ENCODE measurements around the gene SRMS. TPM values are rescaled to one million over a fixed set of nuclear protein-coding genes. Genes with fewer than 3 reads are reported as not detected.

The SRMS gene
- total and polyA plus RNA-seq, 2 donors (not counting 1 experiment from before 2014, with no cell fraction given) = 0.17 to 0.54 TPM

DNA sequence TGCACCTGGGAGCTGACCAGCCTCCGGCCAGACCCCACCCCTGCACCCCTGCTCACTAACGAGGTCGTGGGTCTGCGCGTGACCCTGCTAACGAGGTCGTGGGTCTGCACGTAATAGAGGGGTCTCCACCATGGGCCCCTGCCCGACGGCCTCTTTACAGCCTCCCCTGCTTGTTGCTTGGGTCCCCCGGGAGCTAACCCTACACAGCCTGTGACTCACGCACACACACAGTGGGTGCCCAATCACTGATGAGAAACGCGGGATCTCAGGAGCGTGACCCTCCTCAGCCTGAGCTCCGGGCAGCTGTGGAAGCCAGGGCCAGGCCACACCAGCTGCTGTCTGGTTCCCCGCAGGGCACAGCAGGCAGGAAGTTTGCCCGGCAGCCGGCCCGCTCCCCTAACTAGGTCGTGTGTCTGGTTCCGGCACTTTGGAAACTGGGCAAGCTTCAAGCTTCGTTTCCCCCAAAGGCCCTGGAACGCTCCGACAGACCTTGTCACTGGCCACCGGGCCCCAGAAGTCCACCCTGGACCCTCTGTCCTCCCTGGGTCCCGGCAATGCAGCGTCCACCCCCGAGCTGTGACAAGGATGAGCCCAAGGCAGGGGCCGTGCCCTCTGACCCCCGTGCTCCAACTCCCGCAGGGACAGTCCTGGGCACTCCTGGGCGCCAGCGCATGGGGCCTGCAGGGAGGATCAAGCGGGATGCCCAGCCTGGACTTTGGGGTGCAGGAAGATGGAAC, 11.1 kb downstream of the SRMS start:
- Histone ChIP-seq H3K9me3 (ENCODE audit: control extremely low read depth in 1 of 3, control insufficient read depth in 2 of 3, insufficient read depth in 1 of 3, low read length in 2 of 3) (peaks cover 0 to 3% (median 0%) of the 10 kb centered on the region in 3 donors), H3K4me3 (ENCODE audit: control extremely low read depth in 1 of 5, extremely low read depth in 1 of 5, insufficient read depth in 1 of 5, low read depth in 2 of 5, low read length in 4 of 5) (no peak overlapping the region), H3K36me3 (replicated peaks in 1 of 2; ENCODE audit: control extremely low read depth in 1 of 2, control insufficient read depth in 1 of 2, extremely low read depth in 1 of 2, insufficient read depth in 2 of 2, low read length in 1 of 2) (no peaks in the 10 kb centered on the region), H4K20me1 (ENCODE audit: control insufficient read depth, insufficient read depth, low read length, poor library complexity, severe bottlenecking) (no peaks in the 10 kb centered on the region), H3K4me2 (replicated peaks; ENCODE audit: low read depth, low read length, poor library complexity, severe bottlenecking) (peak overlapping the region; percentile 92), H3K27ac (ENCODE audit: low read length in 2 of 2) (no peak overlapping the region), H3K9ac (ENCODE audit: low read length) (no peak overlapping the region), H3K27me3 (replicated peaks in 1 of 4; ENCODE audit: control extremely low read depth in 1 of 4, control insufficient read depth in 3 of 4, insufficient read depth in 4 of 4, low read length in 3 of 4) (no peaks in the 10 kb centered on the region), H3K79me2 (ENCODE audit: control insufficient read depth, insufficient read depth, low read length) (no peaks in the 10 kb centered on the region), H2AFZ (ENCODE audit: insufficient read depth, low read depth, low read length, poor library complexity, severe bottlenecking) (no peak overlapping the region), H3K4me1 (ENCODE audit: control insufficient read depth in 2 of 2, insufficient read depth in 2 of 2, low read length in 2 of 2) (peaks cover 21 to 33% of the 10 kb centered on the region in 2 donors)
- Mint-ChIP-seq H3K27me3 (no peaks in the 10 kb centered on the region), H3K9me3 (ENCODE audit: insufficient read depth) (no peaks in the 10 kb centered on the region), H3K4me3 (peak overlapping the region; percentile 29), H3K27ac (peak overlapping the region; percentile 92), H3K4me1 (peaks cover 27% of the 10 kb centered on the region)
- TF ChIP-seq, protein P1, sequence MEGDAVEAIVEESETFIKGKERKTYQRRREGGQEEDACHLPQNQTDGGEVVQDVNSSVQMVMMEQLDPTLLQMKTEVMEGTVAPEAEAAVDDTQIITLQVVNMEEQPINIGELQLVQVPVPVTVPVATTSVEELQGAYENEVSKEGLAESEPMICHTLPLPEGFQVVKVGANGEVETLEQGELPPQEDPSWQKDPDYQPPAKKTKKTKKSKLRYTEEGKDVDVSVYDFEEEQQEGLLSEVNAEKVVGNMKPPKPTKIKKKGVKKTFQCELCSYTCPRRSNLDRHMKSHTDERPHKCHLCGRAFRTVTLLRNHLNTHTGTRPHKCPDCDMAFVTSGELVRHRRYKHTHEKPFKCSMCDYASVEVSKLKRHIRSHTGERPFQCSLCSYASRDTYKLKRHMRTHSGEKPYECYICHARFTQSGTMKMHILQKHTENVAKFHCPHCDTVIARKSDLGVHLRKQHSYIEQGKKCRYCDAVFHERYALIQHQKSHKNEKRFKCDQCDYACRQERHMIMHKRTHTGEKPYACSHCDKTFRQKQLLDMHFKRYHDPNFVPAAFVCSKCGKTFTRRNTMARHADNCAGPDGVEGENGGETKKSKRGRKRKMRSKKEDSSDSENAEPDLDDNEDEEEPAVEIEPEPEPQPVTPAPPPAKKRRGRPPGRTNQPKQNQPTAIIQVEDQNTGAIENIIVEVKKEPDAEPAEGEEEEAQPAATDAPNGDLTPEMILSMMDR (IDR thresholded peaks at IDR 0.05) = no peak
- TF ChIP-seq EZH2 (IDR thresholded peaks at IDR 0.05; ENCODE audit: borderline replicate concordance, insufficient read depth, low read depth, low read length, poor library complexity, severe bottlenecking) = no peak
- POLR2A ChIA-PET = interaction anchor here (0.9 to 2.7 kb wide), 3 partner anchors 16 to 31 kb away, joined by 5 to 42 read pairs (median 10); partner anchors contain the start of genes FNDC11 and PPDPF
- DNase-seq (no peak), ATAC-seq (ENCODE audit: low read depth) (no peak)
- WGBS (ENCODE audit: insufficient coverage) = 83% methylated on average over 35 of the region's 35 CpGs
- CTCF ChIA-PET = interaction anchor here (1.2 to 4.7 kb wide), 10 partner anchors 14 to 437 kb away, joined by 3 to 30 read pairs (median 14); partner anchors contain the start of genes PPDPF and TPD52L2
- intact Hi-C loops (cut with micrococcal nuclease) = loop anchor here (5.0 kb wide), 2 partner anchors 201 to 421 kb away; partner anchors contain the start of genes LIME1, SLC2A4RG and UCKL1
